Measurements from ENCODE around the gene GEMIN2.
"Not testable (repeated sequence)": the region's sequence is repeated elsewhere in the genome, so short reads cannot be mapped to it uniquely, and the experiment has no call there.

GEMIN2 gene

DNA sequence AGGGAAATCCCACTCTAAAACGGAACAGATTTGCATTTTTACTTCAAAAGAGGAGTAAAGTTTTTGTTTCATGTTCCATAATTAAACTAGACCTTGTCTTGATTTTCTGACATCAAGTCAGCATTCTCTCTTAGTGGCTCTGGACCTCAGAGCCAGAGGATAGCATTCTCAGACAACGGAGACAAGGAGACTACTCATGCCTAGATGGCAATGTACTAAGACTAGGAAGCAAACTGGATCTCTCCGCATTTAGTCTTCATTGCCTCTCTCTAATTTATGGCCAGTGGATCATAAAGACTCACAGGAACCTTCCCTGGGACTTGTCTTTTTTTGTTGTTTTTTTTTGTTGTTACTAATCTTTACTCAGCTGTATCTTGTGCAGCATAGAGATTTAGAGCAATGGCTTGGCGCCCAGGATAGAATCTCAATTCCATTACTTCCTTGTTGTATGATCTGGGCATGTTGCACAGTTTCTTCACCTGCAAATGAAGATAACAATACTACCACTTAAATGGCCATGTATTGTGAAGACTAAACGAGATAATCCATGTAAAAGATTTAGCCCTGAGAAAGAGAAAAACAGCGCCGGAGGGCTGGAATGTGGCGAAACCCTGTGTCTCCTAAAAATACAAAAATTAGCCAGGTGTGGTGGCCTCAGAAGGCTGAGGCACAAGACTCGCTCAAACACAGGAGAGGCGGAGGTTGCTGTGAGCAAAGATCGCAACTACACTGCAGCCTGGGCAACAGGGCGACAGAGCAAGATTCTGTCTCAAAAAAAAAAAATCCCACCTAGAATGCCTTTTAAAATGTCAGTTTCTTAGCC lies 4.0 kb upstream of the GEMIN2 start:
- no peak for DNase-seq (ENCODE audit: low spot score)

DNA sequence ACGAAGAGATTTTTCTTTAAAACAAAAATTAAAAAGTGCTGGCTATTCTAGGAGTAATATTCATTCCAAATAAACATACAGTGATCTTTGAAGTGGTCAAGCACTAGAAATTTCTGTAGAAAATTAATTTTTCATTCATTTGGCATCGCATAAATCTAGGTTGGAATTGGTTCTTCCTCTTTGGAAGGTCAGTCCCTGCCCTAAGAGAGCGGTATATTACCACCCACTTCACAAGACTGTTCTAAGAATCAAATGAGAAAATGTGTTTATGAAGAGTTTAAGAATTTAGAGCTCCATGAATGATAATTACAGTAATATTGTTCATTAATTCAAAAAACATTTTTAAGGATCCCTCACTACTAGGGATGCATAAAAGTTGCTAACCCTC lies 444 bp upstream of the GEMIN2 start:
- no peak for DNase-seq (ENCODE audit: low spot score)

DNA sequence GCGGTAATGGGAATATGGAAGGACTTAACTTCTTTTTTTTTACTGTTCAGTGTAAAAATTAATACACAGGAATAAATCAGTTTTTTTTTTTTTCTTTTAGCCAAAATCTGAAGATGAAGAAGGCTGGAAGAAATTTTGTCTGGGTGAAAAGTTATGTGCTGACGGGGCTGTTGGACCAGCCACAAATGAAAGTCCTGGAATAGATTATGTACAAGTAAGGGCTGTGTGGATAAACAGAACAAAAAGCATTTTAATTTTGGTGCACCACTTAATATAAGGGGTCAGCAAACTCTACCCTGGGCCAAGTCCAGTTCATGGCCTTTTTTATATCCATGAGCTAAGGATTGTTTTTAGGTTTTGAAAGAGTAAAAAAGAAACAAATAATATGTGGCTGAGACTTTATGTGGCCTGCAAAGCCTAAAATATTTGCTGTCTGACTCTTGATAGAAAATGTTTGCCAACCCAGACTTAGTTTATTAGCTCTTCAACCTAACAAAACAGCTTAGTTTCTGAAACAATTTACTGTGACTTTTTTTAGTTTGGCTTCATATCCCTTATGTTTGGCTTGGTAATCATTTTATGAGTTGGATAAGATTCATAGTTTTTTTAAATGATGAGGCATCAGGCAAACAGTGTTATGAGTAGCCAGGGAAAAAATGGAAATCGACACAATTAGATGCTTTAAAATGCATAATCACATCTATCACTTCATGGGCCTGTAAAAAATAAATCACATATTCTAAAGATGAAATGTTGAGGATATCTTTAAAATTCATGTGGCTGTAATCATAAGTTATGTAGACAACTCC lies 8.4 kb downstream of the GEMIN2 start:
- no peak for DNase-seq (ENCODE audit: low spot score)

DNA sequence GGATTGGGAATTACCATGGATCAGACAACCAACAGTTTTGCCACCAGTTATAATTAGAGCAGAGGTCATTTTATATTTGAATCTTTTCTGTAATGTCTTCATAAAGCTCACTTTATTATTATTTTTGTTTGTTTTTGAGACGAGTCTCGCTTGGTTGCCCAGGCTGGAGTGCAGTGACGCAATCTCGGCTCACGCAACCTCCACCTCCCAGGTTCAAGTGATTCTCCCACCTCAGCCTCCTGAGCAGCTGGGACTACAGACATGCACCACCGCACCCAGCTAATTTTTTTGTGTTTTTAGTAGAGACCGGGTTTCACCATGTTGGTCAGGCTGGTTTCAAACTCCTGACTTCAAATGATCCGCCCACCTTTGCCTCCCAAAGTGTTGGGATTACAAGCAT lies 23.7 kb downstream of the GEMIN2 start:
- DNase-seq (ENCODE audit: low spot score) = not testable (repeated sequence)

DNA sequence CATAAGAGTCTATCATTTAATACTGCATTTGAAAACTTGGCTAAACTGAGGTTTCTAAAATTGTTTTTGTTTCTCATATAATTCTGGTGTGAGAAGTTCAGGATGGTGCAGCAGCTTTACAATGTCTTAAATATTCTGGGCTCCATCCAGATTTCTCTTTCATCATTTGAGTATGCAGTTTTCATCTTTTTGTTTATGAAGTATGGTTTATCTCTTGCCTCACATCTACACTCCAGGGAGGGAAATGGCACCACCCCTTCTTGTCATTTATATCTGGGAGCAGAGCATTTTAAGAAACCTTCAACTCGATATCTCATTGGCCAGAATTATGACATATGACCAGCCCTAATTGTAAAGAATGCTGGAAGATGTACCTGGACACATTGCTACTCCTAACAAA lies 24.3 kb downstream of the GEMIN2 start:
- DNase-seq (ENCODE audit: low spot score) = no peak

DNA sequence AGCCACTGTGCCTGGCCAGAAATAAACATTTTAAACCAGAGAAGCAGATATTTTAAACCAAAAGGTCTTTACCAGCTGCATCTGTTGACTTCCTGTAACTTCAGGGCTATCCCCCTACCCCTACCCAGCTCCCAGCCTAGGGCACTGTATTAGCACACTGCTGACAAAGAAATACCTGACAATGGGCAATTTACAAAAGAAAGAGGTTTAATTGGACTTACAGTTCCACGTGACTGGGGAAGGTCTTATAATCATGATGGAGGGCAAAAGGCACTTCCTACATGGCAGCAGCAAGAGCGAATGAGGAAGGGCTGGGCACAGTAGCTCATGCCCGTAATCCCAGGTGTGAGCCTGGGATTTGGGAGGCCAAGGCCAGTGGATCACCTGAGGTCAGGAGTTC lies 26.0 kb downstream of the GEMIN2 start:
- DNase-seq (ENCODE audit: low spot score) = no peak

DNA sequence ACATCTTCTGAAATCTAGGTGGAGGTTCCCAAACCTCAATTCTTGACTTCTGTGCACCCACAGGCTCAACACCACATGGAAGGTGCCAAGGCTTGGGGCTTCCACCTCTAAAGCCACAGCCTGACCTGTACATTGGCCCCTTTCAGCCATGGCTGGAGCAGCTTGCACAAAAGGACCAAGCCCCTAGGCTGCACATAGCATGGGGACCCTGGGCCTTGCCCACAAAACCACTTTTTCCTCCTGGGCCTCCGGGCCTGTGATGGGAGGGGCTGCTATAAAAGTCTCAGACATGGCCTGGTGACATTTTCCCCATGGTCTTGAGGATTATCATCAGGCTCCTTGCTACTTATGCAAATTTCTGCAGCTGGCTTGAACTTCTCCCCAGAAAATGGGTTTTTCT lies 27.5 kb downstream of the GEMIN2 start:
- DNase-seq (ENCODE audit: low spot score) = not testable (repeated sequence)

DNA sequence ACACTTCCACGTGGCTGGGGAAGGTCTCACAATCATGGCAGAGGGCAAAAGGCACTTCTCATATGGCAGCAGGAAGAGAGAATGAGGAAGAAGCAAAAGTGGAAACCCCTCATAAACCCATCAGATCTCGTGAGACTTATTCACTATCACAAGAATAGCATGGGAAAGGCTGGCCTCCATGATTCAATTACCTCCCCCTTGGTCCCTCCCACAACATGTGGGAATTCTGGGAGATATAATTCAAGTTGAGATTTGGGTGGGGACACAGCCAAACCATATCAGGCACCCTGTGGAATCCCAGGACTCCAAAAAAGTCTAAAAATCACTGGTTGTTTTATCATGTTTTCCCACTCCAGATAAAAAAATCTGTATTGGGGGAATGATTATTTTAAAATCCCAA lies 29.1 kb downstream of the GEMIN2 start:
- not testable (repeated sequence) for DNase-seq (ENCODE audit: low spot score)

DNA sequence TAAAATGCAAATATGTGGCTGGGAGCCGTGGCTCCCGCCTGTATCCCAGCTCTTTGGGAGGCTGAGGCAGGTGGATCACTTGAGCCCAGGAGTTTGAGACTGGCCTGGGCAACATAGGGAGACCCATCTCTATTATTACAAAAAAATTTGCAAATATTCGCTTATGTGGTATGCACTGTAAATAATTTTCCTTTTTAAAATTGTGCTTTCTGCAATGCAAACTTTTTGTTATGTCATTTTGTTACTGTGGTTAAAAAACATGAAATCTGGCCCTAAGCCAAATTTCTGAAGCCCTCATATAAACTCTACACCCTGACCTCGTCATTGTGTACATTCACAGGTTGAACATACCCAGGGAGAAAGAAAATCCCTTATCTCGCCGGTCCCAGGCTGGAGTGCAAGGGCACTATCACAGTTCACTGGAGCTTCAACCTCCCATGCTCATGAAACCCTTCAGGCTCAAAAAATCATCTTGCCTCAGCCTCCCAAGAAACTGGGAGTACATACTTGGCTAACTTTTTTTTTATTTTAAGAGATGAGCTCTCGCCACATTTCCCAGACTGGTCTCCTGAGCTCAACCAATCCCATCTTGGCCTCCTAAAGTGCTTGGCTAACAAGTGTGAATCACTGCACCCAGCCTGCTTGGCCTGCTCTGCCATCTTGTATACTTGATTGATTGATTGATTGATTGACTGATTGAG lies 31.3 kb downstream of the GEMIN2 start:
- DNase-seq (ENCODE audit: low spot score) = no peak

DNA sequence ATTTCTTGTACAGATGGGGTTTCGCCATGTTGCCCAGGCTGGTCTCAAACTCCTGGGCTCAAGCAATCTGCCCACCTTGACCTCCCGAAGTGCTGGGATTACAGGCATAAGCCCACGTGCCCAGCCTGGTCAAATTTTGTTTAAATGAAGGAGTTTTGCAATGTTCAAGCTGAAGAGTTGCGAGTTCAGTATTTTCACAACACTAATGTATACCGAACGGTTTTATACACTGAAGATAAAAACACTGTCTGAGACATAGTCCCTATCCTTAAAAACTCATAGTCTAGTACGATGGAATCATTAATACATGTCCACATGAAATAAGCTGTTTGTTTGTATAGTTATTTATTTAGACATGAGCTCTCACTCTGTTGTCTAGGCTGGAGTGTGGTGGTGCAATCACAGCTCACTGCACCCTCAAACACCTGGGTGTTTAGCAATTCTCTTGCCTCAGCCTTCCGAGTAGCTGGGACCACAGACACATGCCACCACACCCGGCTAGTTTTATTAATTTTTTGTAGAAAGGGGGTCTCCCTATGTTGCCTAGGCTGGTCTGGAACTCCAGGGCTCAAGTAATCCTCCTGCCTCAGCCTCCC lies 40.6 kb downstream of the GEMIN2 start:
- no peak for DNase-seq (ENCODE audit: low spot score)

DNA sequence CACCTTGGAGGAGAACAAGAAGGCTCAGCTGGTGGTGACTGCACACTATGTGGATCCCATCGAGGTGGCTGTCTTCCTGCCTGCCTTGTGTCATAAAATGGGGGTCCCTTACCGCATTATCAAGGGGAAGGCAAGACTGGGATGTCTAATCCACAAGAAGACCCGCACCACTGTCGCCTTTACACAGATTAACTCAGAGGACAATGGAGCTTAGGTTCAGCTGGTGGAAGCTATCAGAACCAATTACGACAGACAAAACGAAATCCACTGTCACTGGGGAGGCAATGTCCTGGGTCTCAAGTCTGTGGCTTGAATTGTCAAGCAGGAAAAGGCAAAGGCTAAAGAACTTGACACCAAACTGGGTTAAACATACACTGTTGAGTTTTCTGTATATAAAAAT lies 43.4 kb downstream of the GEMIN2 start:
- no peak for DNase-seq (ENCODE audit: low spot score)

DNA sequence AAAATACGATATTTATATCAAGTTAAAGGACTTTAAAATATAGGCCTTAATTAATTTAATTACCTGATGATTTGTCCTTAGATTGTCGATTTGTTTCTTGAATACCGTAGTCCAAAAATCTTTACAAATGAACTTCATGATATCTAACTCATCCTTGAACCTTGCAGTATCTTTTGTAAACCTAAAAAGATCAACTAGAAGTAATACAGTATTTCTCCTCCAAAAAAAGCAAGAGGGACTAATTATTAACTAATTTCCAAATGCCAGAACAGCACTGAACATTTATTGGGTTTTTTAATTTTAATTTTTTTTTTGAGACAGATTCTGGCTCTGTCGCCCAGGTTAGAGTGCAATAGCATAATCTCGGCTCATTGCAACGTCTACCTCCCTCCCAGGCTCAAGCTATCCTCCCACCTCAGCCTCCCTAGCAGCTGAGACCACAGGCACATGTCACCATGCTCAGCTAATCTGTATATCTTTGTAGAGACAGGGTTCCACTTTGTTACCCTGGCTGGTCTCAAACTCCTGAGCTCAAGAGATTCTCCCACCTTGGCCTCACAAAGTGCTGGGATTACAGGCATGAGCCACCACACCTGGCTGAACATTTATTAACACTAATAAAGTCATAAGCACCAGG lies 44.2 kb downstream of the GEMIN2 start:
- no peak for DNase-seq (ENCODE audit: low spot score)

DNA sequence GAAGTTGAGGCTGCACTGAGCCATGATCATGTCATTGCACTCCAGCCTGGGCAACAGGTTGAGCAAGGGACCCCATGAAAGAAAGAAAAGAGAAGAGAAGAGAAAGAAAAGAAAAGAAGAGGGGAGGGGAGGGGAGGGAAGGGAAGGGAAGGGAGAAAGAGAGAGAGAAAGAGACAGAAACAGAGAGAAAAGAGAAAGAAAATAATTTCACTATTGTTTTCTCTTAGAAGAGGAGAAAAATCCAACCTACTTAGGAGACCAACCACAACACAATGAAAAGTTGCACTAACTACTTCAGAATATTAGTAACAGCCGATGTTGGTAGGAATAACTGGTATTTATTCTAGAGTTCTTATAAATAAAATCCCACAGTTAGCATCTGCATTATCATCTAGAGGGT lies 46.4 kb downstream of the GEMIN2 start:
- DNase-seq (ENCODE audit: low spot score) = no peak

DNA sequence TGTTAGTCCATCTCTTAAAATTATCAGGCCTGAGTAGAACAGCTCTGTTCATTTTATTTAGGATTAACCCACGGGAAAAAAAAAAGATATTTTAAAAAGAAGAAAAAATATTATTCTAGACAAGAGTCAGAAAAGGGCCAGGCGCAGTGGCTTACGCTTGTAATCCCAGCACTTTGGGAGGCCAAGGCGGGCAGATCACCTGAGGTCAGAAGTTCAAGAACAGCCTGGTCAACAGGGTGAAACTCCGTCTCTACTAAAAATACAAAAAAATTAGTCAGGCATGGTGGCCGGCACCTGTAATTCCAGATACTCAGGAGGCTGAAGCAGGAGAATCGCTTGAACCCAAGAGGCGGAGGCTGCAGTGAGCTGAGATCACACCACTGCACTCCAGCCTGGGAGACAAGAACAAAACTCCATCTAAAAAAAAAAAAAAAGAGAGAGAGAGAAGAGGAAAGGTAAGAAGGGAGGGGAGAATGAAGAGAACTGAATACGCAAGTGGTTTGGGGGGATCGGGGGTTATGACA lies 53.7 kb downstream of the GEMIN2 start:
- not testable (repeated sequence) for DNase-seq (ENCODE audit: low spot score)

DNA sequence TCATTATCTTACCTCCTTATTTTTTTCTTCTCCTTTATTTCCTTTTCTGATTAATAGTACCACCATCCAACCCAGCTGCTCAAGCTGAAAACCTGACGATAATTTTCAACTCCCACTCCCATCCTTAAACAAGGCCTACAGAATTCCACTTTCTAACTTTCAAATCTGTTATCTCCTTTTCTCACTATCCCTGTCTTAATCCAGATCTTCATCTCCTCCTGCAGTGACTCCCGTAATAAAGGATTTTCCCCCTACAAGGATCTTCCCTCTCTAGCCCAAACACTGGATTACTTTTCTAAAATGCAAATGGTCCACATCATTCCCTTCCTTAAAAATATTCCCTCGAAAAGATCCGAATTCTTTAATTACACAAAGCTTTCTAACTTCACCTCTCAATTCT lies 54.5 kb downstream of the GEMIN2 start:
- DNase-seq (ENCODE audit: low spot score) = no peak

DNA sequence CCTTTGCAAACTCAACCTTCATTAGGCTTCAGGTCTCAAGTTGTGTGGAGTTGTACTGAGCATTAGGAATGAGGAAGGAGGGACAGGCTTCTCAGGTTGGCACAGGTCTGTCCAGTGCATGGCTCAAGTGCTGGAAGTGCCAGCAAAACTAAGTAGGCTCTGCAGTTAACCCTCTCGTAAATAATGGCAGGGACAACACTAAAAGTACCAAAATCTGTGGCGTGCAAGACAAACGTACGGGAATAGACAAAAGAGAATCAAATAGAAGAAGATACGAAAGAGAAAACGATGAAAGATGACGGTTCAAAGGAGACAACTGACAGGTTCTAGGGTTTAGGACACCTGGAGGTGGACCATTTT lies 55.4 kb downstream of the GEMIN2 start:
- no peak for DNase-seq (ENCODE audit: low spot score)

DNA sequence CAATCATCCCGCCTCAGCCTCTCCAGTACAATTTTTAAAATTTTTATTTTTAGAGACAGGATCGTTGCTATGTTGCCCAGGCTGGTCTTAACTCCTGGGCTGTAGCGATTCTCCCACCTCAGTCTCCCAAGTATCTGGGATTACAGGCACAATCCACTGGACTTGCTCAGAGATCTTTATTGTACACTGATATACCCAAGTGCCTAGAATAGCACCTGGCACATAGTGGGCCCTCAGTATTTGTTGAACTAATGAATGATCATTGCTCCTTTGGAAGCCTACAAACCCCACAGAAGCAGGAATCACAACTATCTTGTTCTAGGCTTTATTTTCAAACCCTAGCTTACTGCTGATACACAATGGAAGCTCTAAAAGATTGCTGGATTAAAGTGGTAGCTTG lies 59.1 kb downstream of the GEMIN2 start:
- DNase-seq (ENCODE audit: low spot score) = no peak

DNA sequence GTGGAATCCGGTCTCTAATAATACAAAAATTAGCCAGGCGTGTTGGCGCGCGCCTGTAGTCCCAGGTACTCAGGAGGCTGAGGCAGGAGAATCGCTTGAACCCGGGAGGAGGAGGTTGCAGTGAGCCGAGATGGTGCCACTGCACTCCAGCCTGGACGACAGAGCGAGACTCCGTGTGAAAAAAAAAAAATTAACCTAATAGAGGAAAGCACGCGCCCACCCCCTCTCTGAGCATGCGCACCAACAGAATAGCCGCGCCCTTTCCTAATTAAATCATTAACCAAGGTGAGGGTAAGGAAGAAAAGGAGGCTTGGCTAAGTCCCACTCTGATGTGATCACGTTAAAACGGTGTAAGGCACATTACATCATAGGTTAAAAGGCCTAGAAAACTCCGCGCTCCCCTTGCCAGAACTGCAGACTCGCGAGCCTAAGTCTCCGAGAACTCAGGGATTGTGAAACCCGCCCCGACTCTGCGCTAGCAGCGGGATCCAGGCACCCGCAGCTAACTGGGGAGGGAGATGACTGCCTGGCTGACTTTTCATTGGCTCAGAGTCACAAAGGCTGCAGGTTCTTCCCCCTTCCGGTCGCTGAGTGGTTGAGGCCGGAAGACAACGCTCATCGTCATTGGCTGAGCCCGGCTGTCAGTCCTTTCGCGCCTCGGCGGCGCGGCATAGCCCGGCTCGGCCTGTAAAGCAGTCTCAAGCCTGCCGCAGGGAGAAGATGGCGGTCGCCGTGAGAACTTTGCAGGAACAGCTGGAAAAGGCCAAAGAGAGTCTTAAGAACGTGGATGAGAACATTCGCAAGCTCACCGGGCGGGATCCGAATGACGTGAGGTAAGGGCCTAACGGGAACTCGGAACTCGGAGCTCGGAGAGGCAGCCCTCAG lies 60.7 kb downstream of the GEMIN2 start, which contains the start of gene PNN:
Gene PNN, plus strand, starts transcription at position 695 of the 885 bp plus-strand sequence. Its CDS starts 26 bp downstream, at position 721.
- peak; percentile 99 for DNase-seq (ENCODE audit: low spot score)

DNA sequence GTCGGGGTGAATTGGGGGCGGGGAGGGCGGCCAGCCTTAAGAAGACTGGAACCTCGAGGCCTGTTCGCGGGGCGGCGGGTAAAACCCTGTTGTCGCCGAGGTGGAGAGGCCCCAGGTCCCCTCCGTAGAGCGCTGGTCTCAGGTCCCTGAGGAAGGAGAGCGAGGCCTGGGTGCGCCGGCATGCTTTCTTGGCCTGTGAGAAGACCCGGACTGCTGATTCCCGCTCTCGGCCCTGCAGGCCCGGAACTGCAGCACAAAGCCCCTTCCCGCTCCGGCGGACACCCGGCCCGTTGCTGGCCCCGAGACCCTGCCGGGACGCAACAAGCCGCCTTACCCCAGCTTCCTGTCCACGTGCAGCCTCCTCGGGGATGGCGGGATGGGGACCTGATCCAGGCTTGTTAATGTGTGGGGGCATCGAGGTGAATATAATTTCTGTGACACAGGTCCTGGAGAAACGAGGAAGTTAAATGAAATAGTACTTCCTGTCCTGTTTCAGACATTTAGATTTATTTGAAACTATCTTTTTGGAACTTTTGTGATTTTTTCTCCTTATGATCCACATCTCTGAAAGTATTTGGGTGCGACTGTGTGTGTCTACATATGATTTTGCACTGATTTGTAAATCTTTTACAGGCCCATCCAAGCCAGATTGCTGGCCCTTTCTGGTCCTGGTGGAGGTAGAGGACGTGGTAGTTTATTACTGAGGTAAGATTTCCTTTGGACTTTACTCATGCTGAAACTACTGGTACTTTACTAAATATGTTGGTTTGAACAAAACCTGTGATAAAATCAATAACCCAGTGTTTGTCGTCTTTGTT lies 61.5 kb downstream of the GEMIN2 start:
- no peak for DNase-seq (ENCODE audit: low spot score)
